ENCODE data around the gene SPTBN1.

DNA sequence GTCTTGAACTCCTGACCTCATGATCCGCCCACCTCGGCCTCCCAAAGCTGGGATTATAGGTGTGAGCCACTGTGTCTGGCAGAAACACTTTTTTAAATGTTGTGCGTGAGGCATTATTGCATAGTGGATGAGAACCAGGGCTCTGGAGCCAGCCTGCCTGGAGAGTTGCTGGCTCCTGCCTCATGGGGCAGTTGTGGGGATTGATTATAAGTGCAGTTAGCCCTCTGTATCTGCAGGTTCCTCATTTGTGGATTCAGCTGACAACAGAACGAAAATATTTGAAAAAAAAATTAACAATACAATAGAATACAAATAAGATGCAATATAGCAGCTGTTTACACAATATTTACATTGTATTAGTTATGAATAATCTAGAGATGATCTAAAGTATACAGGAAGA lies 137.9 kb downstream of the SPTBN1 start:
- TF ChIP-seq, protein P1, sequence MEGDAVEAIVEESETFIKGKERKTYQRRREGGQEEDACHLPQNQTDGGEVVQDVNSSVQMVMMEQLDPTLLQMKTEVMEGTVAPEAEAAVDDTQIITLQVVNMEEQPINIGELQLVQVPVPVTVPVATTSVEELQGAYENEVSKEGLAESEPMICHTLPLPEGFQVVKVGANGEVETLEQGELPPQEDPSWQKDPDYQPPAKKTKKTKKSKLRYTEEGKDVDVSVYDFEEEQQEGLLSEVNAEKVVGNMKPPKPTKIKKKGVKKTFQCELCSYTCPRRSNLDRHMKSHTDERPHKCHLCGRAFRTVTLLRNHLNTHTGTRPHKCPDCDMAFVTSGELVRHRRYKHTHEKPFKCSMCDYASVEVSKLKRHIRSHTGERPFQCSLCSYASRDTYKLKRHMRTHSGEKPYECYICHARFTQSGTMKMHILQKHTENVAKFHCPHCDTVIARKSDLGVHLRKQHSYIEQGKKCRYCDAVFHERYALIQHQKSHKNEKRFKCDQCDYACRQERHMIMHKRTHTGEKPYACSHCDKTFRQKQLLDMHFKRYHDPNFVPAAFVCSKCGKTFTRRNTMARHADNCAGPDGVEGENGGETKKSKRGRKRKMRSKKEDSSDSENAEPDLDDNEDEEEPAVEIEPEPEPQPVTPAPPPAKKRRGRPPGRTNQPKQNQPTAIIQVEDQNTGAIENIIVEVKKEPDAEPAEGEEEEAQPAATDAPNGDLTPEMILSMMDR (conservative IDR thresholded peaks at IDR 0.05): no peak
- no peak for TF ChIP-seq EZH2 (IDR thresholded peaks at IDR 0.05; ENCODE audit: low read depth)

Measured in PC-9 (cell line).